ENCODE data around the gene OR2F1.
"Not testable (repeated sequence)": the region's sequence is repeated elsewhere in the genome, so short reads cannot be mapped to it uniquely, and the experiment has no call there.

Gene OR2F1

GRCh38 chr7:144006029-144006691, 51.5 kb downstream of the OR2F1 start:
- Histone ChIP-seq H3K36me3 (ENCODE audit: control insufficient read depth, insufficient read depth, low read length) (no peaks in the 10 kb centered on the region), H3K27ac (ENCODE audit: insufficient read depth, low read length, poor library complexity, severe bottlenecking) (no peak overlapping the region), H3K4me1 (ENCODE audit: control insufficient read depth, insufficient read depth, low read length, poor library complexity, severe bottlenecking) (no peaks in the 10 kb centered on the region), H3K27me3 (replicated peaks; ENCODE audit: control insufficient read depth, insufficient read depth, low read length, poor library complexity, severe bottlenecking) (no peaks in the 10 kb centered on the region), H3K9me3 (ENCODE audit: control insufficient read depth, low read length) (no peaks in the 10 kb centered on the region), H3K4me3 (ENCODE audit: insufficient read depth, low read depth, low read length, poor library complexity, severe bottlenecking) (no peak overlapping the region)
- DNase-seq = no peak

- Histone ChIP-seq H3K27ac (ENCODE audit: insufficient read depth, low read length, poor library complexity, severe bottlenecking) (no peak overlapping the region), H3K9me3 (ENCODE audit: control insufficient read depth, low read length) (no peaks in the 10 kb centered on the region), H3K4me3 (ENCODE audit: insufficient read depth, low read depth, low read length, poor library complexity, severe bottlenecking) (no peak overlapping the region), H3K4me1 (ENCODE audit: control insufficient read depth, insufficient read depth, low read length, poor library complexity, severe bottlenecking) (no peaks in the 10 kb centered on the region), H3K27me3 (replicated peaks; ENCODE audit: control insufficient read depth, insufficient read depth, low read length, poor library complexity, severe bottlenecking) (no peaks in the 10 kb centered on the region), H3K36me3 (ENCODE audit: control insufficient read depth, insufficient read depth, low read length) (no peaks in the 10 kb centered on the region)
- DNase-seq = no peak
Observed at GRCh38 chr7:144006692-144007042, 52.0 kb downstream of the OR2F1 start.

GRCh38 chr7:144009361-144009760, 54.7 kb downstream of the OR2F1 start:
- no peak overlapping the region for H3K27ac ChIP-seq (ENCODE audit: insufficient read depth, low read length, poor library complexity, severe bottlenecking)
- no peak for DNase-seq
- H3K9me3 ChIP-seq (ENCODE audit: control insufficient read depth, low read length) = no peaks in the 10 kb centered on the region
- no peak overlapping the region for H3K4me3 ChIP-seq (ENCODE audit: insufficient read depth, low read depth, low read length, poor library complexity, severe bottlenecking)
- H3K36me3 ChIP-seq (ENCODE audit: control insufficient read depth, insufficient read depth, low read length) = no peaks in the 10 kb centered on the region
- H3K27me3 ChIP-seq (replicated peaks; ENCODE audit: control insufficient read depth, insufficient read depth, low read length, poor library complexity, severe bottlenecking) = no peaks in the 10 kb centered on the region
- H3K4me1 ChIP-seq (ENCODE audit: control insufficient read depth, insufficient read depth, low read length, poor library complexity, severe bottlenecking) = no peaks in the 10 kb centered on the region

- not testable (repeated sequence) for H3K36me3 ChIP-seq (ENCODE audit: control insufficient read depth, insufficient read depth, low read length); H3K27me3 ChIP-seq (replicated peaks; ENCODE audit: control insufficient read depth, insufficient read depth, low read length, poor library complexity, severe bottlenecking); DNase-seq; H3K9me3 ChIP-seq (ENCODE audit: control insufficient read depth, low read length); H3K4me1 ChIP-seq (ENCODE audit: control insufficient read depth, insufficient read depth, low read length, poor library complexity, severe bottlenecking); H3K27ac ChIP-seq (ENCODE audit: insufficient read depth, low read length, poor library complexity, severe bottlenecking); H3K4me3 ChIP-seq (ENCODE audit: insufficient read depth, low read depth, low read length, poor library complexity, severe bottlenecking)
Observed at GRCh38 chr7:144010061-144010460, 55.4 kb downstream of the OR2F1 start.

- DNase-seq; H3K4me3 ChIP-seq (ENCODE audit: insufficient read depth, low read depth, low read length, poor library complexity, severe bottlenecking); H3K27me3 ChIP-seq (replicated peaks; ENCODE audit: control insufficient read depth, insufficient read depth, low read length, poor library complexity, severe bottlenecking); H3K27ac ChIP-seq (ENCODE audit: insufficient read depth, low read length, poor library complexity, severe bottlenecking); H3K9me3 ChIP-seq (ENCODE audit: control insufficient read depth, low read length); H3K36me3 ChIP-seq (ENCODE audit: control insufficient read depth, insufficient read depth, low read length); H3K4me1 ChIP-seq (ENCODE audit: control insufficient read depth, insufficient read depth, low read length, poor library complexity, severe bottlenecking): not testable (repeated sequence)
Observed at GRCh38 chr7:144010821-144011220, 56.2 kb downstream of the OR2F1 start.

GRCh38 chr7:144011458-144012230, 57.0 kb downstream of the OR2F1 start:
- H3K27me3 ChIP-seq (replicated peaks; ENCODE audit: control insufficient read depth, insufficient read depth, low read length, poor library complexity, severe bottlenecking) = no peaks in the 10 kb centered on the region
- H3K27ac ChIP-seq (ENCODE audit: insufficient read depth, low read length, poor library complexity, severe bottlenecking) = no peak overlapping the region
- no peaks in the 10 kb centered on the region for H3K36me3 ChIP-seq (ENCODE audit: control insufficient read depth, insufficient read depth, low read length)
- H3K9me3 ChIP-seq (ENCODE audit: control insufficient read depth, low read length) = no peaks in the 10 kb centered on the region
- H3K4me3 ChIP-seq (ENCODE audit: insufficient read depth, low read depth, low read length, poor library complexity, severe bottlenecking) = no peak overlapping the region
- H3K4me1 ChIP-seq (ENCODE audit: control insufficient read depth, insufficient read depth, low read length, poor library complexity, severe bottlenecking) = no peaks in the 10 kb centered on the region
- DNase-seq = no peak
